Kidney (tissue), 14 donors: Measurements from ENCODE around the gene PTPRM. TPM values are rescaled to one million over a fixed set of nuclear protein-coding genes. Genes with fewer than 3 reads are reported as not detected.

Experiments
- DNase-seq, 5 donors: peaks; one replicate each; pipeline ENCODE4 v3.0.0-alpha.2; 2013 to 2020
- FAIRE-seq: peaks from 2 replicates; lab custom pipeline; 2012; peaks lifted over from hg19 to GRCh38; lab: Jason Lieb, UNC
- H3K27ac ChIP-seq, 2 donors: one replicate each; pipeline ENCODE4 v1.7.0; 2013; ENCODE audit warnings: low read depth in 2 of 2, low read length in 2 of 2, inconsistent platforms in 1 of 2
- H3K27me3 ChIP-seq: one replicate; pipeline ENCODE4 v1.7.1; 2013; ENCODE audit warnings: low read length, inconsistent platforms; ENCODE audit not compliant: control insufficient read depth, insufficient read depth
- H3K36me3 ChIP-seq, 3 donors: one replicate each; pipeline versions ENCODE4 v1.7.0 to v1.7.1; 2013; ENCODE audit warnings: low read length in 3 of 3, control low read depth in 1 of 3, inconsistent platforms in 1 of 3; ENCODE audit not compliant: insufficient read depth in 3 of 3, control insufficient read depth in 2 of 3
- H3K4me1 ChIP-seq, 3 donors: one replicate each; pipeline versions ENCODE4 v1.7.0 to v1.7.1; 2013; ENCODE audit warnings: low read length in 3 of 3, inconsistent platforms in 1 of 3, low read depth in 1 of 3; ENCODE audit not compliant: control insufficient read depth in 2 of 3, insufficient read depth in 2 of 3
- H3K4me3 ChIP-seq, 3 donors: one replicate each; pipeline versions ENCODE4 v1.7.0 to v1.8.1; 2013; ENCODE audit warnings: low read length in 3 of 3, control low read depth in 1 of 3, inconsistent platforms in 1 of 3
- H3K9ac ChIP-seq, 3 donors: one replicate each; pipeline versions ENCODE4 v1.7.0 to v1.7.1; 2013; ENCODE audit warnings: low read length in 3 of 3, control low read depth in 1 of 3, inconsistent platforms in 1 of 3
- H3K9me3 ChIP-seq, 3 donors: one replicate each; pipeline versions ENCODE4 v1.7.0 to v1.7.1; 2013; ENCODE audit warnings: low read length in 3 of 3, control low read depth in 1 of 3, inconsistent platforms in 1 of 3; ENCODE audit not compliant: control insufficient read depth in 2 of 3, insufficient read depth in 1 of 3
- CTCF ChIP-seq: IDR thresholded peaks from 3 replicates; pipeline ENCODE4 v1.5.1; 2012; ENCODE audit warnings: mild to moderate bottlenecking, moderate library complexity, borderline replicate concordance; ENCODE audit not compliant: insufficient read depth; ENCODE audit errors: extremely low read depth
- intact Hi-C: fragments of 100-400 bp; cut with DNase I; formaldehyde crosslinking; loops from one replicate; pipeline ENCODE4 v1.11.1; 2022
- polyA plus RNA-seq: library from polyadenylated mRNA; stranded (reverse); fragments of 350-450 nt; fragmentation: Illumina TruSeq; extraction: RNeasy Lipid Tissue Mini Kit (QIAGEN cat#74804); gene quantifications from one replicate; pipeline ENCODE4 v1.2.3, GENCODE V29; 2014; ENCODE audit warnings: low read depth, low replicate concordance; ENCODE audit not compliant: insufficient read depth
- total RNA-seq: library from RNA; stranded (reverse); fragmentation: NEBNext Ultra II Directional; extraction: Animal tissue kit (Norgen Biotek cat#: 25700); gene quantifications from one replicate; pipeline ENCODE4 v1.2.1, GENCODE V29; 2021
- donor health status: control.
- donor health status: control.
- donor health status: control.
- donor health status: control.
- donor health status: control.
- donor health status: DM: yes; HTN: yes; CAD: no.
- donor health status: Normal renal cell carcinoma (clear cell type).

Gene PTPRM
- total and polyA plus RNA-seq, 2 donors from 2014 or later = 52.4 to 98.9 TPM

GRCh38 chr18:7571626-7572025 lies 4.5 kb downstream of the PTPRM start:
- H3K9me3 ChIP-seq = no peaks in the 10 kb centered on the region
- no peak overlapping the region for H3K4me3 ChIP-seq
- no peak for DNase-seq
- H3K27ac ChIP-seq = no peak overlapping the region
- no peaks in the 10 kb centered on the region for H3K36me3 ChIP-seq
- peaks cover 0 to 2% (median 0%) of the 10 kb centered on the region in 3 donors for H3K4me1 ChIP-seq
- no peak overlapping the region for H3K9ac ChIP-seq
- TF ChIP-seq CTCF = no peak
- no peaks in the 10 kb centered on the region for H3K27me3 ChIP-seq
- intact Hi-C loops = no loop called here
- no peak for FAIRE-seq

GRCh38 chr18:7572822-7573221 lies 5.7 kb downstream of the PTPRM start:
- H3K36me3 ChIP-seq = no peaks in the 10 kb centered on the region
- TF ChIP-seq CTCF = no peak
- H3K9me3 ChIP-seq = no peaks in the 10 kb centered on the region
- DNase-seq (no peak), FAIRE-seq (no peak)
- no peak overlapping the region for H3K4me3 ChIP-seq
- no peak overlapping the region for H3K27ac ChIP-seq
- intact Hi-C loops = no loop called here
- peaks cover 0 to 2% (median 0%) of the 10 kb centered on the region in 3 donors for H3K4me1 ChIP-seq
- H3K27me3 ChIP-seq = no peaks in the 10 kb centered on the region
- H3K9ac ChIP-seq = no peak overlapping the region

DNA sequence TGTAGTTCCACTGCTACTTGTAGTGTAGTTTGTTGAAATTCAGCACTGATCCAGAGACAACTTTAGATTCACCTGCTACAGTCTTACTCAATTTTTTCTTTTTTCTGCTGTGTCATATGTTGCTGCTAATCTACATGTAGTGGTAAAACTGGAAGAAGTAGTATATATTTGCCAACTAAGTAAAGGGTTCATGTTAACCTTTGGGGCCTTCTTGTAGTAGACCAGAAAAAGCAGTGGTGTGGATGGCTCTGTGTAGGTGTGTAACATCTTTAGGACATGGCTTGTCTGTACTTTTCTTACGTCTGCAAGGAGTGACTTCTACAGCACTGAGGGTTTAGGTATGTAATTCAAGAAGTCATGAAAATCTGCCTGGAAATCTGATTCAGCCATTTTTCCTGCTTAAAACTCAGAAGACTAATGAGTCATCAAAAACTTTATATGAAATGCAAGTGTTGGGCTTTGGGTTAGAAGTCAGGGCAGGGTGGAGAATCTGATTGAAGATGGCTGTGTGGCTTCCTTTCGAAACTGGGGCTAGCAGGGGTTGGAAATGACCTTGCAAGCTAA lies 8.4 kb downstream of the PTPRM start:
- no peak for TF ChIP-seq CTCF
- Histone ChIP-seq H3K27me3 (no peaks in the 10 kb centered on the region), H3K9ac (no peak overlapping the region), H3K27ac (no peak overlapping the region), H3K36me3 (no peaks in the 10 kb centered on the region), H3K4me3 (no peak overlapping the region), H3K9me3 (no peaks in the 10 kb centered on the region), H3K4me1 (peaks cover 0 to 2% (median 0%) of the 10 kb centered on the region in 3 donors)
- DNase-seq (no peak), FAIRE-seq (no peak)
- intact Hi-C loops = no loop called here

- Histone ChIP-seq H3K36me3 (no peaks in the 10 kb centered on the region), H3K9ac (no peak overlapping the region), H3K4me1 (peaks cover 0 to 2% (median 0%) of the 10 kb centered on the region in 3 donors), H3K27me3 (no peaks in the 10 kb centered on the region), H3K4me3 (no peak overlapping the region), H3K9me3 (no peaks in the 10 kb centered on the region), H3K27ac (no peak overlapping the region)
- no peak for FAIRE-seq
- TF ChIP-seq CTCF = no peak
- intact Hi-C loops = no loop called here
- no peak for DNase-seq
These were observed 9.0 kb downstream of the PTPRM start for GRCh38 chr18:7576077-7576476.
